Measurements from ENCODE around the gene BRMS1L. TPM values are rescaled to one million over a fixed set of nuclear protein-coding genes. Genes with fewer than 3 reads are reported as not detected.

BRMS1L gene
- total RNA-seq, 1 experiment from 2014 or later, result 5.3 TPM

Other genes with a start within 250 kb of the BRMS1L start
- 11.4 and 16.0 TPM in 2 replicates for gene RALGAPA1, start 17.0 kb upstream of the BRMS1L start, total RNA-seq (2014; rRNA removed; shearing (Covaris generic))

Data from RPMI7951 (cell line).